ENCODE data around the gene PRMT1.
"Not testable (repeated sequence)": the region's sequence is repeated elsewhere in the genome, so short reads cannot be mapped to it uniquely, and the experiment has no call there.

Gene PRMT1

GRCh38 chr19:49677231-49677900 is at the start of gene PRMT1:
PRMT1 (plus strand) TSS chr19:49677271; CDS start chr19:49677281, 10 bp downstream.
- peak; percentile 27 for DNase-seq (ENCODE audit: low read depth)

- no peak for DNase-seq (ENCODE audit: low read depth)
Observed at GRCh38 chr19:49629659-49630058, 47.4 kb upstream of the PRMT1 start.

GRCh38 chr19:49631014-49631588 is 46.0 kb upstream of the PRMT1 start:
- no peak for DNase-seq (ENCODE audit: low read depth)

GRCh38 chr19:49631610-49632192 is 45.4 kb upstream of the PRMT1 start:
- no peak for DNase-seq (ENCODE audit: low read depth)

- no peak for DNase-seq (ENCODE audit: low read depth)
Observed at GRCh38 chr19:49632576-49632975, 44.5 kb upstream of the PRMT1 start.

- DNase-seq (ENCODE audit: low read depth): not testable (repeated sequence)
Observed at GRCh38 chr19:49633273-49633672, 43.8 kb upstream of the PRMT1 start.

- no peak for DNase-seq (ENCODE audit: low read depth)
Observed at GRCh38 chr19:49635530-49636232, 41.4 kb upstream of the PRMT1 start.

- DNase-seq (ENCODE audit: low read depth): no peak
Observed at GRCh38 chr19:49636233-49636932, 40.7 kb upstream of the PRMT1 start.

GRCh38 chr19:49637821-49638738 is 39.0 kb upstream of the PRMT1 start:
- DNase-seq (ENCODE audit: low read depth): no peak

- no peak for DNase-seq (ENCODE audit: low read depth)
Observed at GRCh38 chr19:49639401-49640112, 37.5 kb upstream of the PRMT1 start.

- DNase-seq (ENCODE audit: low read depth): peak; percentile 99
Observed at GRCh38 chr19:49640113-49640898, 36.8 kb upstream of the PRMT1 start, which contains the start of gene RRAS. RRAS (minus strand) TSS chr19:49640143; CDS start chr19:49640098, 45 bp downstream.

GRCh38 chr19:49641688-49642491 is 35.2 kb upstream of the PRMT1 start, which contains the start of gene SCAF1:
SCAF1 (plus strand) TSS chr19:49642209; CDS start chr19:49645027, 2,818 bp downstream.
- peak; percentile 100 for DNase-seq (ENCODE audit: low read depth)

GRCh38 chr19:49642492-49643035 is 34.5 kb upstream of the PRMT1 start:
- DNase-seq (ENCODE audit: low read depth): no peak

GRCh38 chr19:49643466-49643865 is 33.6 kb upstream of the PRMT1 start:
- DNase-seq (ENCODE audit: low read depth): no peak

GRCh38 chr19:49645592-49645991 is 31.5 kb upstream of the PRMT1 start:
- no peak for DNase-seq (ENCODE audit: low read depth)

- DNase-seq (ENCODE audit: low read depth): no peak
Observed at GRCh38 chr19:49645995-49646394, 31.1 kb upstream of the PRMT1 start.

GRCh38 chr19:49646586-49646985 is 30.5 kb upstream of the PRMT1 start:
- DNase-seq (ENCODE audit: low read depth): no peak

All from activated T-helper 1 cell treated with Interleukin-2 at 50 U/mL for 16 hours (primary cell).